ENCODE data around the gene ARHGEF28. TPM values are rescaled to one million over a fixed set of nuclear protein-coding genes. Genes with fewer than 3 reads are reported as not detected.

ARHGEF28 gene
- total and polyA plus RNA-seq, 2 of the 13 experiments (the other 11 are each of a cell fraction or from before 2014, with no cell fraction given): 17.4 to 34.1 TPM

DNA sequence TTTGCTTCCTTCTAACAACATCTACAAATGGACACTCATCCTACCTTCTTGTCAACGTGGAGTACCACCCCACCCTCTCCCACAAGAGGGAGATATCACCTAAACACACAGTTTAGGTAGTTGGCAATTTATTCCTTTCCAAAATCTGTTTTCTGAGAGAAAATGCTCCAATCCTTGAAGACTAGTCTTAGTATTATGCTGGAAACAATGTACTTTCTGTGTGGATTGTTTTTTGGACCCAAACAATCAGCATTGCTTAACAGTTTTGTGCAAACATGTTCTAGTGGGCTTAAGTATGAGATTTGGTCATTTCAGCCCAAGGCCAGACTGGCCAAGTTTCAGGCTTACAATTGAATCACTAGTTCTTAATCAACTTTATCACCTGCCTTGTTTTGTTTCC is 359.1 kb downstream of the ARHGEF28 start:
- Histone ChIP-seq H3K4me1 (ENCODE audit: insufficient read depth, low read length) (peaks cover 29% of the 10 kb centered on the region), H3K4me3 (replicated peaks in 1 of 3; ENCODE audit: insufficient read depth in 1 of 3, low read depth in 2 of 3, low read length in 3 of 3) (no peak overlapping the region), H3K36me3 (replicated peaks in 1 of 2; ENCODE audit: control insufficient read depth in 1 of 2, insufficient read depth in 2 of 2, low read length in 2 of 2) (no peaks in the 10 kb centered on the region), H3K4me2 (ENCODE audit: low read depth, low read length) (peak overlapping the region; percentile 41; the same call in 1 of the 2 replicates), H3K79me2 (ENCODE audit: insufficient read depth, low read length) (no peaks in the 10 kb centered on the region), H3K27ac (ENCODE audit: extremely low read length, insufficient read depth, low read length) (no peak overlapping the region), H3K9me3 (ENCODE audit: low read length) (no peaks in the 10 kb centered on the region), H4K20me1 (ENCODE audit: insufficient read depth, low read length) (no peaks in the 10 kb centered on the region), H2AFZ (ENCODE audit: low read length) (no peak overlapping the region), H3K27me3 (ENCODE audit: control insufficient read depth in 1 of 2, insufficient read depth in 2 of 2, low read length in 2 of 2) (peaks cover 0 to 1% of the 10 kb centered on the region in 2 experiments; a peak in 1 of 5 replicates), H3K9ac (ENCODE audit: insufficient read depth, low read depth, low read length) (no peak overlapping the region)
- in situ Hi-C loops (cut with HindIII; ENCODE audit: extremely low pct_ligation_motif_present, low pct_unique_long_range_greater_than_20kb): no loop called here
- intact Hi-C loops (cut with micrococcal nuclease; ENCODE audit: unreplicated experiment): loop anchor here (1.0 kb wide), 1 partner anchor 664 kb away; no protein-coding TSS in a partner anchor
- ATAC-seq: peak; percentile 89
- no TSS peak for BruUV-seq (replicated peaks)
- ChIA-PET POLR2A (no interaction called here), CTCF (ENCODE audit: low intra/inter-chr PET ratio, low total read pairs) (interaction anchor here (1.2 kb wide), 1 partner anchor 664 kb away, joined by 5 read pairs; no protein-coding TSS in a partner anchor)
- 0% methylated on average over 1 of the region's 1 CpG for WGBS (ENCODE audit: low lambda C conversion rate)
- peak; percentile 56 for FAIRE-seq
- peak; percentile 69 for DNase-seq (ENCODE audit: low spot score)
- TF ChIP-seq SRSF9 (IDR thresholded peaks at IDR 0.05; ENCODE audit: borderline replicate concordance, insufficient read depth, low read depth, low read length, poor library complexity, severe bottlenecking) (no peak), MAZ (IDR thresholded peaks at IDR 0.05; ENCODE audit: borderline replicate concordance, low read depth, low read length) (no peak), MAZ (CRISPR knock-in tag; IDR thresholded peaks at IDR 0.05; ENCODE audit: low read depth) (no peak), HOXA7 (CRISPR knock-in tag; IDR thresholded peaks at IDR 0.05) (no peak), TBL1XR1 (IDR thresholded peaks at IDR 0.05; ENCODE audit: borderline replicate concordance, low read length, partially characterized antibody) (peak; percentile 22), EP300 (IDR thresholded peaks at IDR 0.05; ENCODE audit: low read depth in 2 of 2, low read length in 2 of 2) (peak in 1 of 2 experiments; percentile 75; a peak in 1 of 4 replicates), EP300 (CRISPR knock-in tag; IDR thresholded peaks at IDR 0.05; ENCODE audit: borderline replicate concordance) (no peak), STAG1 (CRISPR knock-in tag; IDR thresholded peaks at IDR 0.05) (peak; percentile 77), ZNF557 (CRISPR knock-in tag; IDR thresholded peaks at IDR 0.05) (no peak), ZNF484 (CRISPR knock-in tag; IDR thresholded peaks at IDR 0.05; ENCODE audit: borderline replicate concordance, low read depth) (no peak), ZNF180 (CRISPR knock-in tag; IDR thresholded peaks at IDR 0.05; ENCODE audit: borderline replicate concordance, low read depth) (no peak), IRF2 (CRISPR knock-in tag; IDR thresholded peaks at IDR 0.05) (no peak), ARNT (IDR thresholded peaks at IDR 0.05) (no peak), LCORL (IDR thresholded peaks at IDR 0.05) (0 out of 2 replicates have a peak, but pooled peaks have one; percentile 8), LCORL (CRISPR knock-in tag; IDR thresholded peaks at IDR 0.05) (no peak), POLR2AphosphoS5 (IDR thresholded peaks at IDR 0.05; ENCODE audit: low read depth, low read length) (no peak), MAFK (conservative IDR thresholded peaks at IDR 0.05 in 1 of 2, IDR thresholded peaks at IDR 0.05 in 1 of 2; ENCODE audit: low read length in 2 of 2) (no peak), ZNF558 (CRISPR knock-in tag; IDR thresholded peaks at IDR 0.05; ENCODE audit: borderline replicate concordance) (no peak)
- TF ChIP-seq, protein P1, sequence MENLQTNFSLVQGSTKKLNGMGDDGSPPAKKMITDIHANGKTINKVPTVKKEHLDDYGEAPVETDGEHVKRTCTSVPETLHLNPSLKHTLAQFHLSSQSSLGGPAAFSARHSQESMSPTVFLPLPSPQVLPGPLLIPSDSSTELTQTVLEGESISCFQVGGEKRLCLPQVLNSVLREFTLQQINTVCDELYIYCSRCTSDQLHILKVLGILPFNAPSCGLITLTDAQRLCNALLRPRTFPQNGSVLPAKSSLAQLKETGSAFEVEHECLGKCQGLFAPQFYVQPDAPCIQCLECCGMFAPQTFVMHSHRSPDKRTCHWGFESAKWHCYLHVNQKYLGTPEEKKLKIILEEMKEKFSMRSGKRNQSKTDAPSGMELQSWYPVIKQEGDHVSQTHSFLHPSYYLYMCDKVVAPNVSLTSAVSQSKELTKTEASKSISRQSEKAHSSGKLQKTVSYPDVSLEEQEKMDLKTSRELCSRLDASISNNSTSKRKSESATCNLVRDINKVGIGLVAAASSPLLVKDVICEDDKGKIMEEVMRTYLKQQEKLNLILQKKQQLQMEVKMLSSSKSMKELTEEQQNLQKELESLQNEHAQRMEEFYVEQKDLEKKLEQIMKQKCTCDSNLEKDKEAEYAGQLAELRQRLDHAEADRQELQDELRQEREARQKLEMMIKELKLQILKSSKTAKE (CRISPR knock-in tag; IDR thresholded peaks at IDR 0.05; ENCODE audit: borderline replicate concordance): no peak
- TF ChIP-seq, protein P2, sequence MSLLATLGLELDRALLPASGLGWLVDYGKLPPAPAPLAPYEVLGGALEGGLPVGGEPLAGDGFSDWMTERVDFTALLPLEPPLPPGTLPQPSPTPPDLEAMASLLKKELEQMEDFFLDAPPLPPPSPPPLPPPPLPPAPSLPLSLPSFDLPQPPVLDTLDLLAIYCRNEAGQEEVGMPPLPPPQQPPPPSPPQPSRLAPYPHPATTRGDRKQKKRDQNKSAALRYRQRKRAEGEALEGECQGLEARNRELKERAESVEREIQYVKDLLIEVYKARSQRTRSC (CRISPR knock-in tag; IDR thresholded peaks at IDR 0.05; ENCODE audit: low read depth): no peak
- TF ChIP-seq, protein P3, sequence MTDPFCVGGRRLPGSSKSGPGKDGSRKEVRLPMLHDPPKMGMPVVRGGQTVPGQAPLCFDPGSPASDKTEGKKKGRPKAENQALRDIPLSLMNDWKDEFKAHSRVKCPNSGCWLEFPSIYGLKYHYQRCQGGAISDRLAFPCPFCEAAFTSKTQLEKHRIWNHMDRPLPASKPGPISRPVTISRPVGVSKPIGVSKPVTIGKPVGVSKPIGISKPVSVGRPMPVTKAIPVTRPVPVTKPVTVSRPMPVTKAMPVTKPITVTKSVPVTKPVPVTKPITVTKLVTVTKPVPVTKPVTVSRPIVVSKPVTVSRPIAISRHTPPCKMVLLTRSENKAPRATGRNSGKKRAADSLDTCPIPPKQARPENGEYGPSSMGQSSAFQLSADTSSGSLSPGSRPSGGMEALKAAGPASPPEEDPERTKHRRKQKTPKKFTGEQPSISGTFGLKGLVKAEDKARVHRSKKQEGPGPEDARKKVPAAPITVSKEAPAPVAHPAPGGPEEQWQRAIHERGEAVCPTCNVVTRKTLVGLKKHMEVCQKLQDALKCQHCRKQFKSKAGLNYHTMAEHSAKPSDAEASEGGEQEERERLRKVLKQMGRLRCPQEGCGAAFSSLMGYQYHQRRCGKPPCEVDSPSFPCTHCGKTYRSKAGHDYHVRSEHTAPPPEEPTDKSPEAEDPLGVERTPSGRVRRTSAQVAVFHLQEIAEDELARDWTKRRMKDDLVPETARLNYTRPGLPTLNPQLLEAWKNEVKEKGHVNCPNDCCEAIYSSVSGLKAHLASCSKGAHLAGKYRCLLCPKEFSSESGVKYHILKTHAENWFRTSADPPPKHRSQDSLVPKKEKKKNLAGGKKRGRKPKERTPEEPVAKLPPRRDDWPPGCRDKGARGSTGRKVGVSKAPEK (CRISPR knock-in tag; IDR thresholded peaks at IDR 0.05; ENCODE audit: borderline replicate concordance): no peak
